IMR-90 (cell line): ENCODE data around the gene ROCK2. TPM values are rescaled to one million over a fixed set of nuclear protein-coding genes. Genes with fewer than 3 reads are reported as not detected.
A peak's percentile ranks its signal among the peaks of the same experiment; 100 is the strongest.

Source experiments
- ATAC-seq: fragments of 200-7000 bp; cut with Tn5 transposase; 2 replicates; pipeline ENCODE4 v1.9.1; 2020; ENCODE audit warnings: low read depth, mild to moderate bottlenecking, moderate library complexity
- BruUV-seq: library from RNA; stranded (reverse); fragments of 400-500 nt; replicated peaks from 2 replicates; lab custom pipeline; 2021; lab: Mats Ljungman, UMichigan
- CTCF ChIA-PET: fragments of 300-600 bp; formaldehyde crosslinking; extraction: SDS; loops from one replicate; lab custom pipeline; 2021; ENCODE audit warnings: antibody characterized with exemption; lab: Yijun Ruan, JAX
- POLR2A ChIA-PET: fragments of 300-600 bp; sonication (Branson Sonifier 250); formaldehyde crosslinking; loops from one replicate; lab custom pipeline; 2022; ENCODE audit warnings: antibody characterized with exemption; ENCODE audit not compliant: unreplicated experiment; lab: Charles Lee
- DNase-seq: peaks from one replicate; pipeline ENCODE4 v3.0.0; 2013
- H2AFZ ChIP-seq: replicated peaks from 2 replicates; pipeline ENCODE3; 2013; ENCODE audit warnings: low read length, mild to moderate bottlenecking; ENCODE audit not compliant: poor library complexity
- H2AK5ac ChIP-seq: 2 replicates; pipeline ENCODE4 v1.6.1; 2013; ENCODE audit warnings: low read depth, low read length, inconsistent platforms
- H2AK9ac ChIP-seq: replicated peaks from 2 replicates; pipeline ENCODE3; 2013; ENCODE audit warnings: mild to moderate bottlenecking, low read depth, low read length, moderate library complexity; ENCODE audit not compliant: poor library complexity
- H2BK120ac ChIP-seq: 2 replicates; pipeline ENCODE4 v1.6.1; 2013; ENCODE audit warnings: low read depth, low read length, inconsistent platforms
- H2BK15ac ChIP-seq: 3 replicates; pipeline ENCODE4 v1.6.1; 2013; ENCODE audit warnings: low read depth, low read length, inconsistent platforms
- H2BK20ac ChIP-seq: 2 replicates; pipeline ENCODE4 v1.6.1; 2013; ENCODE audit warnings: low read depth, mild to moderate bottlenecking, inconsistent platforms, low read length, moderate library complexity
- H2BK5ac ChIP-seq: 2 replicates; pipeline ENCODE4 v1.6.1; 2013; ENCODE audit warnings: mild to moderate bottlenecking, low read depth, low read length, inconsistent platforms; ENCODE audit not compliant: poor library complexity, severe bottlenecking
- H3K14ac ChIP-seq: replicated peaks from 2 replicates; pipeline ENCODE4 v1.6.1; 2013; ENCODE audit warnings: low read depth, low read length, inconsistent platforms
- H3K18ac ChIP-seq: 2 replicates; pipeline ENCODE4 v1.6.1; 2013; ENCODE audit warnings: low read depth, low read length, control low read depth
- H3K23ac ChIP-seq: 2 replicates; pipeline ENCODE4 v1.6.1; 2013; ENCODE audit warnings: low read depth, low read length, inconsistent platforms
- H3K27ac ChIP-seq: 2 replicates; pipeline ENCODE4 v1.5.1; 2013; ENCODE audit warnings: mild to moderate bottlenecking, control low read depth, low read length; ENCODE audit not compliant: insufficient read depth
- H3K27me3 ChIP-seq: 2 replicates; pipeline ENCODE4 v1.6.1; 2013; ENCODE audit warnings: low read length; ENCODE audit not compliant: control insufficient read depth, insufficient read depth
- H3K36me3 ChIP-seq: 2 replicates; pipeline ENCODE4 v1.6.1; 2013; ENCODE audit warnings: low read length, mixed read lengths; ENCODE audit not compliant: control insufficient read depth, insufficient read depth
- H3K4ac ChIP-seq: 2 replicates; pipeline ENCODE4 v1.6.1; 2013; ENCODE audit warnings: low read depth, low read length, inconsistent platforms
- H3K4me1 ChIP-seq: 2 replicates; pipeline ENCODE4 v1.6.1; 2013; ENCODE audit warnings: low read length, mixed read lengths; ENCODE audit not compliant: control insufficient read depth, insufficient read depth
- H3K4me2 ChIP-seq: 2 replicates; pipeline ENCODE4 v1.6.1; 2013; ENCODE audit warnings: low read depth, mild to moderate bottlenecking, control low read depth, low read length, moderate library complexity
- H3K4me3 ChIP-seq: 2 replicates; pipeline ENCODE4 v1.5.1; 2013; ENCODE audit warnings: low read depth, mild to moderate bottlenecking, control low read depth, low read length, moderate library complexity; ENCODE audit not compliant: insufficient read depth
- H3K56ac ChIP-seq: 2 replicates; pipeline ENCODE4 v1.6.1; 2013; ENCODE audit warnings: low read length, inconsistent platforms; ENCODE audit not compliant: insufficient read depth; ENCODE audit errors: extremely low read depth
- H3K79me1 ChIP-seq, 2 experiments: 2 replicates each; pipeline ENCODE4 v1.6.1; 2013; ENCODE audit warnings: low read length in 2 of 2, inconsistent platforms in 1 of 2, low read depth in 1 of 2
- H3K9ac ChIP-seq: 2 replicates; pipeline ENCODE4 v1.6.1; 2013; ENCODE audit warnings: low read depth, low read length, control low read depth
- H3K9me1 ChIP-seq: 2 replicates; pipeline ENCODE4 v1.6.1; 2013; ENCODE audit warnings: low read length, inconsistent platforms; ENCODE audit not compliant: insufficient read depth
- H3K9me3 ChIP-seq: 2 replicates; pipeline ENCODE4 v1.6.1; 2013; ENCODE audit warnings: low read length; ENCODE audit not compliant: control insufficient read depth, insufficient read depth
- H4K20me1 ChIP-seq: 2 replicates; pipeline ENCODE4 v1.6.1; 2013; ENCODE audit warnings: low read length, inconsistent platforms; ENCODE audit not compliant: insufficient read depth
- H4K5ac ChIP-seq: 2 replicates; pipeline ENCODE4 v1.6.1; 2013; ENCODE audit warnings: mild to moderate bottlenecking, low read depth, low read length, control low read depth
- H4K8ac ChIP-seq, 2 experiments: 2 replicates each; pipeline ENCODE4 v1.6.1; 2013; ENCODE audit warnings: low read depth in 2 of 2, low read length in 2 of 2, control low read depth in 1 of 2, inconsistent platforms in 1 of 2
- H4K91ac ChIP-seq: 2 replicates; pipeline ENCODE4 v1.6.1; 2013; ENCODE audit warnings: low read depth, low read length, inconsistent platforms; ENCODE audit not compliant: insufficient read depth
- BHLHE40 ChIP-seq: fragments of 150-350 bp; IDR thresholded peaks from 2 replicates; pipeline ENCODE4 v1.6.1; 2016; ENCODE audit warnings: mild to moderate bottlenecking, low read depth, low read length
- CEBPB ChIP-seq: IDR thresholded peaks from 2 replicates; pipeline ENCODE4 v1.6.1; 2012; ENCODE audit warnings: low read depth, low read length, improper control_type of control experiment
- CHD1 ChIP-seq: IDR thresholded peaks from 2 replicates; pipeline ENCODE4 v1.6.1; 2012; ENCODE audit warnings: low read depth, low read length, improper control_type of control experiment
- CTCF ChIP-seq: conservative IDR thresholded peaks from 2 replicates; pipeline ENCODE4 v1.5.1; 2012; ENCODE audit warnings: mild to moderate bottlenecking, low read depth, low read length, improper control_type of control experiment
- ELK1 ChIP-seq: fragments of 150-350 bp; IDR thresholded peaks from 2 replicates; pipeline ENCODE4 v1.6.1; 2016; ENCODE audit warnings: low read depth, mild to moderate bottlenecking, low read length, moderate library complexity, borderline replicate concordance
- FOS ChIP-seq: fragments of 150-350 bp; IDR thresholded peaks from 2 replicates; pipeline ENCODE4 v1.6.1; 2016; ENCODE audit warnings: low read depth, low read length
- MAFK ChIP-seq: IDR thresholded peaks from 2 replicates; pipeline ENCODE4 v1.6.1; 2012; ENCODE audit warnings: low read depth, low read length, improper control_type of control experiment
- MXI1 ChIP-seq: IDR thresholded peaks from 2 replicates; pipeline ENCODE4 v1.6.1; 2012; ENCODE audit warnings: low read depth, mild to moderate bottlenecking, low read length, moderate library complexity, borderline replicate concordance
- NFE2L2 ChIP-seq: fragments of 150-350 bp; IDR thresholded peaks from 2 replicates; pipeline ENCODE4 v1.6.1; 2016; ENCODE audit warnings: low read depth, mild to moderate bottlenecking, low read length
- POLR2A ChIP-seq: IDR thresholded peaks from 2 replicates; pipeline ENCODE4 v1.6.1; 2012; ENCODE audit warnings: mild to moderate bottlenecking, low read depth, low read length
- RAD21 ChIP-seq: IDR thresholded peaks from 2 replicates; pipeline ENCODE4 v1.6.1; 2012; ENCODE audit warnings: low read length, improper control_type of control experiment
- RCOR1 ChIP-seq: IDR thresholded peaks from 2 replicates; pipeline ENCODE4 v1.6.1; 2012; ENCODE audit warnings: mild to moderate bottlenecking, low read length, improper control_type of control experiment; ENCODE audit not compliant: insufficient replicate concordance
- SMC3 ChIP-seq: fragments of 150-350 bp; IDR thresholded peaks from 2 replicates; pipeline ENCODE4 v1.6.1; 2016; ENCODE audit warnings: low read depth, mild to moderate bottlenecking, antibody characterized with exemption, low read length, moderate library complexity
- USF2 ChIP-seq: fragments of 150-350 bp; IDR thresholded peaks from 2 replicates; pipeline ENCODE4 v1.6.1; 2017; ENCODE audit warnings: mild to moderate bottlenecking, antibody characterized with exemption, low read length, low read depth
- WGBS, 2 experiments: methylation state at CpG; one replicate each; pipeline versions ENCODE4 v1.1.5 to v1.1.7; 2013; ENCODE audit warnings: missing lambda C conversion rate in 2 of 2; ENCODE audit not compliant: insufficient read length in 1 of 2; ENCODE audit errors: extremely low coverage in 2 of 2; 5-methylcytosine and 5-hydroxymethylcytosine counted together
- dilution Hi-C: fragments of 300-500 bp; cut with HindIII; formaldehyde crosslinking; loops from one replicate; pipeline ENCODE4 v1.14.3; 2018; ENCODE audit warnings: low sequenced_read_pairs; ENCODE audit not compliant: unreplicated experiment
- in situ Hi-C: fragments of 300-500 bp; cut with MboI; formaldehyde crosslinking; loops from 3 replicates; pipeline ENCODE4 v1.14.3; 2019; ENCODE audit warnings: low sequenced_read_pairs, inconsistent platforms, mixed read lengths
- intact Hi-C: fragments of 100-400 bp; cut with micrococcal nuclease; formaldehyde crosslinking; loops from 2 replicates; pipeline ENCODE4 v1.10.0; 2022
- polyA plus RNA-seq, 3 experiments: library from polyadenylated mRNA; depleted of rRNA; stranded (reverse); fragments of >200 nt; gene quantifications; 2 replicates each; pipeline ENCODE4 v1.2.3, GENCODE V29; 2012; ENCODE audit warnings: low replicate concordance in 1 of 3
- total RNA-seq: library from RNA; depleted of rRNA; stranded (reverse); fragments of >200 nt; gene quantifications from 2 replicates; pipeline ENCODE4 v1.2.3, GENCODE V29; 2012

Gene ROCK2
- total and polyA plus RNA-seq, 2 of the 4 experiments (the other 2 are of a cell fraction): 9.0 to 28.3 TPM

- DNase-seq: no peak
- Histone ChIP-seq H4K91ac (no peak overlapping the region), H2AK5ac (no peak overlapping the region; the same call in 1 of the 2 replicates), H2AK9ac (peak overlapping the region; percentile 74), H3K27me3 (no peaks in the 10 kb centered on the region; the same call in 1 of the 2 replicates), H2BK20ac (no peak overlapping the region), H3K4me3 (peak overlapping the region; percentile 48), H3K56ac (no peak overlapping the region), H2BK120ac (no peak overlapping the region), H3K18ac (no peak overlapping the region), H3K4me1 (peaks cover 10% of the 10 kb centered on the region), H2BK5ac (no peak overlapping the region), H3K23ac (no peak overlapping the region), H3K9ac (peak overlapping the region; percentile 10; the same call in 1 of the 2 replicates), H3K79me1 (no peaks in the 10 kb centered on the region), H4K5ac (no peak overlapping the region), H4K8ac (peak overlapping the region; percentile 7 to 14; a peak in 1 of 4 replicates), H3K14ac (peak overlapping the region; percentile 37; the same call in 1 of the 2 replicates), H3K4me2 (peak overlapping the region; percentile 88), H2BK15ac (no peak overlapping the region), H3K27ac (no peak overlapping the region), H4K20me1 (no peaks in the 10 kb centered on the region), H3K9me1 (peaks cover 2% of the 10 kb centered on the region; the same call in 1 of the 2 replicates), H2AFZ (peak overlapping the region; percentile 93), H3K36me3 (no peaks in the 10 kb centered on the region), H3K4ac (no peak overlapping the region), H3K9me3 (no peaks in the 10 kb centered on the region)
- WGBS, 2 experiments: 11% methylated on average over 9 of the region's 25 CpGs; no CpG with 5 or more reads in 1 of the 2 experiments
- BruUV-seq: no TSS peak
- ChIA-PET POLR2A (no interaction called here), CTCF (interaction anchor here (0.5 to 2.7 kb wide), 20 partner anchors 10 to 451 kb away, joined by 3 to 14 read pairs (median 4); partner anchors contain the start of genes ROCK2 and SLC66A3)
- in situ Hi-C loops (loop anchor here (5.0 to 25.0 kb wide), 2 partner anchors 309 to 629 kb away; no protein-coding TSS in a partner anchor), dilution Hi-C loops (no loop called here), intact Hi-C loops (loop anchor here (2.0 to 10.0 kb wide), 3 partner anchors 171 to 644 kb away; no protein-coding TSS in a partner anchor)
- peak; percentile 27 for ATAC-seq
- TF ChIP-seq FOS (no peak), RCOR1 (no peak), BHLHE40 (no peak), CEBPB (no peak), POLR2A (no peak), MXI1 (no peak), RAD21 (no peak), ELK1 (no peak), USF2 (no peak), NFE2L2 (no peak), SMC3 (no peak), CTCF (no peak), MAFK (no peak), CHD1 (no peak)
Measured at GRCh38 chr2:11133238-11133935, 211.0 kb downstream of the ROCK2 start.
